Adrenal gland (tissue), 12 donors: ENCODE data around the gene GALR2. TPM values are rescaled to one million over a fixed set of nuclear protein-coding genes. Genes with fewer than 3 reads are reported as not detected.
A peak's percentile ranks its signal among the peaks of the same experiment; 100 is the strongest.

Experiments used
- DNase-seq, 7 donors: peaks; one replicate each; pipeline ENCODE4 v3.0.0-alpha.2; 2019 to 2020
- H3K27ac ChIP-seq, 5 donors: fragments of 200-600 bp; sonication (generic) in 4 of 5; 1 replicate in 3 of 5; 2 replicates in 2 of 5; pipeline versions ENCODE4 v1.5.1 to v1.8.0; 2016 to 2020; ENCODE audit warnings: mild to moderate bottlenecking in 1 of 5
- H3K27me3 ChIP-seq: fragments of 200-600 bp; 2 replicates; pipeline ENCODE4 v1.8.0; 2021
- H3K36me3 ChIP-seq, 2 donors: fragments of 200-600 bp; replicated peaks in 1 of 2; 1 replicate in 1 of 2; 2 replicates in 1 of 2; pipeline versions ENCODE4 v1.5.1 to v1.8.0; 2018 to 2022
- H3K4me1 ChIP-seq, 2 donors: fragments of 200-600 bp; replicated peaks in 1 of 2; 1 replicate in 1 of 2; 2 replicates in 1 of 2; pipeline versions ENCODE4 v1.5.1 to v1.8.0; 2018 to 2021
- H3K4me3 ChIP-seq, 4 donors: fragments of 200-600 bp; sonication (generic) in 3 of 4; one replicate each; pipeline ENCODE4 v1.5.1; 2016 to 2018
- H3K9me3 ChIP-seq, 3 donors: fragments of 200-600 bp; sonication (generic) in 1 of 3; replicated peaks in 1 of 3; 1 replicate in 2 of 3; 2 replicates in 1 of 3; pipeline versions ENCODE4 v1.5.1 to v1.8.0; 2016 to 2021
- POLR2A ChIP-seq, 2 donors: fragments of 450-650 bp; IDR thresholded peaks; one replicate each; pipeline ENCODE4 v1.6.1; 2017; ENCODE audit warnings: antibody characterized with exemption in 2 of 2, mild to moderate bottlenecking in 2 of 2, moderate library complexity in 1 of 2
- WGBS, 4 donors: extraction: QIAGEN DNeasy Blood & Tissue Kit in 2 of 4; methylation state at CpG; one replicate each; pipeline versions ENCODE4 v1.1.5 to v1.1.7; 2013 to 2017; 5-methylcytosine and 5-hydroxymethylcytosine counted together
- intact Hi-C, 2 donors: fragments of 100-400 bp; cut with DNase I; formaldehyde crosslinking; loops; one replicate each; pipeline versions ENCODE4 v1.14.1 to v1.15.0; 2022 to 2023
- polyA plus RNA-seq, 3 donors: library from polyadenylated mRNA; stranded (reverse); fragments of 200-250 nt in 2 of 3; fragments of 350-450 nt in 1 of 3; fragmentation: Illumina TruSeq in 1 of 3; extraction: RNeasy Lipid Tissue Mini Kit (QIAGEN cat#74804) in 1 of 3; gene quantifications; one replicate each; pipeline ENCODE4 v1.2.3, GENCODE V29; 2013 to 2014
- total RNA-seq, 9 donors: library from RNA; depleted of rRNA in 4 of 9; stranded (reverse); fragments of >200 nt in 4 of 9; fragments of 120-200 nt in 1 of 9; fragmentation: NEBNext Ultra II Directional in 1 of 9; extraction: Animal tissue kit (Norgen Biotek cat#: 25700) in 1 of 9; gene quantifications; one replicate each; pipeline versions ENCODE4 v1.1.0 to v1.2.4, GENCODE V29; 2013 to 2023
- TF ChIP-seq, protein P1 (sequence below), 6 experiments: fragments of 450-650 bp in 4 of 6; fragments of 200-600 bp in 2 of 6; sonication (generic) in 1 of 6; IDR thresholded peaks; 1 replicate in 5 of 6; 2 replicates in 1 of 6; pipeline versions ENCODE4 v1.5.1 to v1.8.0; 2016 to 2021; ENCODE audit warnings: antibody characterized with exemption in 6 of 6, mild to moderate bottlenecking in 2 of 6, moderate library complexity in 1 of 6
- donor health status: healthy with polysubstance abuse.
- donor health status: Bipolar disorder and iron deficiency.
- donor health status: DM: yes; HTN: yes; CAD: no.
- donor health status: DM: no; HTN: no; CAD: no.
- donor health status: DM: no; HTN: no; CAD: no.
- donor health status: DM: yes; HTN: yes; CAD: no.

GALR2 gene
- total and polyA plus RNA-seq, 12 donors = 0.27 TPM; not detected in 11

DNA sequence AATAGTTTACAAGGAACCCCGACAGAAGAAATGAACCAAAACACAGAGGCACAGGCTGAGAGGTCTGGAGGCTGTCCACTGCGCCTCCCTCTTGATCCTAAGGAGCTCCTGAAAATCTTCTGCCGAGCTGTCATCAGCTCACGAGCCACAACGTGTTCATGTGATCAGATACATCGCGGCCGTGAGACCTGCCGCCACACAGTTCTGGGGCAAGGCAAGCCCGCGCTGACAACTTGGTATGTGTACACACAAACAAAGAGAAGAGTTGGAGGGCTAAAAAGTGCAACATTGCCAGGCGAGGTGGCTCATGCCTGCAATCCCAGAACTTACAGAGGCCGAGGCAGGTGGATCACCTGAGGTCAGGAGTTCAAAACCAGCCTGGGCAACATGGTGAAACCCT, 21.4 kb downstream of the GALR2 start:
- intact Hi-C loops = no loop called here
- no peak for DNase-seq
- Histone ChIP-seq H3K27ac (no peak overlapping the region), H3K4me1 (no peaks in the 10 kb centered on the region), H3K4me3 (no peak overlapping the region), H3K9me3 (no peaks in the 10 kb centered on the region), H3K36me3 (peaks cover 0 to 91% of the 10 kb centered on the region in 2 donors), H3K27me3 (no peaks in the 10 kb centered on the region)
- WGBS, 4 donors = 87 to 94% (median 93%) methylated on average over 9 to 13 of the region's 13 CpGs
- no peak for TF ChIP-seq POLR2A (IDR thresholded peaks at IDR 0.05)
- TF ChIP-seq, protein P1, sequence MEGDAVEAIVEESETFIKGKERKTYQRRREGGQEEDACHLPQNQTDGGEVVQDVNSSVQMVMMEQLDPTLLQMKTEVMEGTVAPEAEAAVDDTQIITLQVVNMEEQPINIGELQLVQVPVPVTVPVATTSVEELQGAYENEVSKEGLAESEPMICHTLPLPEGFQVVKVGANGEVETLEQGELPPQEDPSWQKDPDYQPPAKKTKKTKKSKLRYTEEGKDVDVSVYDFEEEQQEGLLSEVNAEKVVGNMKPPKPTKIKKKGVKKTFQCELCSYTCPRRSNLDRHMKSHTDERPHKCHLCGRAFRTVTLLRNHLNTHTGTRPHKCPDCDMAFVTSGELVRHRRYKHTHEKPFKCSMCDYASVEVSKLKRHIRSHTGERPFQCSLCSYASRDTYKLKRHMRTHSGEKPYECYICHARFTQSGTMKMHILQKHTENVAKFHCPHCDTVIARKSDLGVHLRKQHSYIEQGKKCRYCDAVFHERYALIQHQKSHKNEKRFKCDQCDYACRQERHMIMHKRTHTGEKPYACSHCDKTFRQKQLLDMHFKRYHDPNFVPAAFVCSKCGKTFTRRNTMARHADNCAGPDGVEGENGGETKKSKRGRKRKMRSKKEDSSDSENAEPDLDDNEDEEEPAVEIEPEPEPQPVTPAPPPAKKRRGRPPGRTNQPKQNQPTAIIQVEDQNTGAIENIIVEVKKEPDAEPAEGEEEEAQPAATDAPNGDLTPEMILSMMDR (IDR thresholded peaks at IDR 0.05) = no peak

DNA sequence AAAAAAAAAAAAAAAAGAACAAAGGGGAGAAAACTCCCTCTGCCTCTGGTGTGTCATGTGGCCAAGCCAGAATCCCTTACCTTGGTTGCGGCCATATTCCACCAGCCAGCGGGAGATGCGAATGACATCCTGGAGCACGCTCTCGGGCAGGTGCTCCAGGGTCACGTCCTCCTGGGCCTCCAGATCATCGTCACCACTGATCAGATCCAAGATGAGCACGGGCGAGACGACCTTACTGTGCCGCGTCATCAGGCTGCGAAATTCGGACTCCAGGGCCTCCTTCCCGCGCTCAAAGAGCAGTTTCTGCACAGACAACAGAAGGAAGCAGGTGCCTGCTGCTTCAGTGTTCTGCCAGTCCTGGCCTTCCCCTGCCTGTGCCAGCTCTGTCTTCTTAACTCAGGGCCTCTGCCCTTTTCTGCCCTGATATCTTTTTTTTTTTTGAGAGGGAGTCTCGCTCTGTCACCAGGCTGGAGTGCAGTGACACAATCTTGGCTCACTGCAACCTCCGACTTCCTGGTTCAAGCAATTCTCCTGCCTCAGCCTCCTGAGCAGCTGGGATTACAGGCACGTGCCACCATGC, 23.2 kb downstream of the GALR2 start:
- no peak for DNase-seq
- no peak for TF ChIP-seq POLR2A (IDR thresholded peaks at IDR 0.05)
- TF ChIP-seq, protein P1 (IDR thresholded peaks at IDR 0.05) = no peak
- no peaks in the 10 kb centered on the region for H3K9me3 ChIP-seq
- H3K27ac ChIP-seq = no peak overlapping the region
- H3K27me3 ChIP-seq = no peaks in the 10 kb centered on the region
- no peak overlapping the region for H3K4me3 ChIP-seq
- WGBS, 4 donors = 85 to 94% (median 92%) methylated on average over 13 to 19 of the region's 19 CpGs
- intact Hi-C loops = no loop called here
- peaks cover 0 to 88% of the 10 kb centered on the region in 2 donors for H3K36me3 ChIP-seq
- H3K4me1 ChIP-seq = peaks cover 4 to 7% of the 10 kb centered on the region in 2 donors

DNA sequence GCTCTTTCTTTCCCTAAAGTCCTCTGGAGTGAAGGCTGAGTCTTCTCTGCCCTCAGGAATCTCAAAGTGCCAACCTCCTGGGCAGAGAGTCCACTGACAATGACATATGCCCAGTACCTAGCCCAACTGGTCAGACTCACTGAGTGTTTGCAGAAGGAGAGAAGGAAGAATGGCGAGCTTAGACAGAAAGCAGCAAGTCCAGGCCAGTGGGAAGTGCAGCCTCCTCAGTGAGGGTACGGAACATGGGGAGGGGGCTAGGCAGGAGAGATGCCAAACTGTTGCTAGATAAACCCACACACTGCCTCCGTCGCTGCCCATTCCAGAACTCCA, 28.3 kb downstream of the GALR2 start:
- WGBS, 4 donors = 0 to 7% (median 2%) methylated on average over 2 to 4 of the region's 4 CpGs
- no peaks in the 10 kb centered on the region for H3K27me3 ChIP-seq
- H3K36me3 ChIP-seq = peaks cover 0 to 38% of the 10 kb centered on the region in 2 donors
- intact Hi-C loops = no loop called here
- peaks cover 13 to 15% of the 10 kb centered on the region in 2 donors for H3K4me1 ChIP-seq
- H3K9me3 ChIP-seq = no peaks in the 10 kb centered on the region
- H3K27ac ChIP-seq = peak overlapping the region in 2 of 5 donors; percentile 72 to 83
- TF ChIP-seq, protein P1 (IDR thresholded peaks at IDR 0.05) = no peak
- TF ChIP-seq POLR2A (IDR thresholded peaks at IDR 0.05) = no peak
- no peak for DNase-seq
- H3K4me3 ChIP-seq = peak overlapping the region; percentile 56 to 78 (median 72)

DNA sequence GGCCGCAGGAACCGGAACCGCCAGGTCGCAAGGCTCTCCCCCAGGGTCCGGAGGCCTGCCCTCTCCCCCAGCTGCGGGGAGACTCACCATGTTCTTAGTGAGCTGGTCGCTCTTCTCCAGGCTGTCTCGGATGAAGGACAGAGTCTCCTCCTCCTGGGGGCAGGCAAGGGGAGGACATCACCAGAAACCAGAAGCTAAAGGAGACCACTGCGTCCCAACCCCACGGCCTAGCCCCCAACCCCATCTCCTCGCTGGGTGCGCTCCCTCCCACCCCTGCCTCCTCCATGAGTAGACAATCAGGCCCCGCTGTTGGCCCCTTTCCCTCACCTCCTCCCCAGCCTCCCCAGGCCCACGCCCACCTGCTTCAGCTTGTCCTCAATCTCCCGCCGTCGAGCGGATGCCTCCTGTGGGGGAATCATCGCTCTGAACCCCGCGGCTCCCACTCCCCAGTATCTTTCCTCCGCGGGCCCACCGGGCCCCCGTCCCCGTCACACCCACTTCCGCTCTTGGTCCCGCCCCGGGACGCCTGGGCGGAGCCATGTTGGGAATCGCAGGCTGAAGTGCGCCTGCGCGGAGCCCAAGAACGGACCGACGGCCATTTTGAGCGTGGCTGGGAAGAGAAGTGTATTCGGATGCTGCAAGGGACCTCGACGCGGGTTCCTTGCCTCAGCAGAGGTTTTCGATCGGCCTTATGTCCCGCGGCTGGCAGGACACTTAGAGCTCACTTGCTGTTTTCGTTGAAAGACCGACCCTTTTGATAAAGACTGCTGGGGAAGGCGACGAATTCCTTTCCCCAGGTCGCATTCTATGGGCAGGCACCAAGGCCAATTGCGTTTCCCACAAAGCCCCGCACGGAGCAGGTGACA, 28.9 kb downstream of the GALR2 start, which contains the start of gene EXOC7:
Gene EXOC7, minus strand, starts transcription at position 514 of the 866 bp plus-strand sequence. Its CDS starts 95 bp downstream, at position 419.
- peak within 1 kb of the TSS; percentile 57 to 78 (median 72) for H3K4me3 ChIP-seq
- H3K27me3 ChIP-seq = no peaks in the 10 kb centered on the region
- H3K27ac ChIP-seq = peak within 1 kb of the TSS in 3 of 5 donors; percentile 38 to 83 (median 72)
- intact Hi-C loops = no loop called here
- TF ChIP-seq, protein P1 (IDR thresholded peaks at IDR 0.05) = peak in 2 of 6 experiments; percentile 12 to 26
- TF ChIP-seq POLR2A (IDR thresholded peaks at IDR 0.05) = peak in 1 of 2 donors; percentile 33
- DNase-seq = peak; percentile 87 to 94 (median 92)
- 0 to 7% (median 4%) methylated on average over 25 to 55 of the region's 55 CpGs for WGBS, 4 donors
- no peaks in the 10 kb centered on the region for H3K9me3 ChIP-seq
- peaks cover 13 to 15% of the 10 kb centered on the region in 2 donors for H3K4me1 ChIP-seq
- peaks cover 0 to 32% of the 10 kb centered on the region in 2 donors for H3K36me3 ChIP-seq
